Activated CD4-positive, alpha-beta T cell treated with anti-CD3 and anti-CD28 coated beads, Interleukin-2, amount 50 U/mL, for 24 hours (primary cell): ENCODE measurements around the gene RCC1.
"Not testable (repeated sequence)": the region's sequence is repeated elsewhere in the genome, so short reads cannot be mapped to it uniquely, and the experiment has no call there.

ENCODE experiments used
- DNase-seq, 2 donors: peaks; one replicate each; pipeline ENCODE4 v3.0.0-alpha.2; 2020; ENCODE audit warnings: low read depth in 1 of 2, low spot score in 1 of 2

The RCC1 gene, protein sequence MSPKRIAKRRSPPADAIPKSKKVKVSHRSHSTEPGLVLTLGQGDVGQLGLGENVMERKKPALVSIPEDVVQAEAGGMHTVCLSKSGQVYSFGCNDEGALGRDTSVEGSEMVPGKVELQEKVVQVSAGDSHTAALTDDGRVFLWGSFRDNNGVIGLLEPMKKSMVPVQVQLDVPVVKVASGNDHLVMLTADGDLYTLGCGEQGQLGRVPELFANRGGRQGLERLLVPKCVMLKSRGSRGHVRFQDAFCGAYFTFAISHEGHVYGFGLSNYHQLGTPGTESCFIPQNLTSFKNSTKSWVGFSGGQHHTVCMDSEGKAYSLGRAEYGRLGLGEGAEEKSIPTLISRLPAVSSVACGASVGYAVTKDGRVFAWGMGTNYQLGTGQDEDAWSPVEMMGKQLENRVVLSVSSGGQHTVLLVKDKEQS

DNA sequence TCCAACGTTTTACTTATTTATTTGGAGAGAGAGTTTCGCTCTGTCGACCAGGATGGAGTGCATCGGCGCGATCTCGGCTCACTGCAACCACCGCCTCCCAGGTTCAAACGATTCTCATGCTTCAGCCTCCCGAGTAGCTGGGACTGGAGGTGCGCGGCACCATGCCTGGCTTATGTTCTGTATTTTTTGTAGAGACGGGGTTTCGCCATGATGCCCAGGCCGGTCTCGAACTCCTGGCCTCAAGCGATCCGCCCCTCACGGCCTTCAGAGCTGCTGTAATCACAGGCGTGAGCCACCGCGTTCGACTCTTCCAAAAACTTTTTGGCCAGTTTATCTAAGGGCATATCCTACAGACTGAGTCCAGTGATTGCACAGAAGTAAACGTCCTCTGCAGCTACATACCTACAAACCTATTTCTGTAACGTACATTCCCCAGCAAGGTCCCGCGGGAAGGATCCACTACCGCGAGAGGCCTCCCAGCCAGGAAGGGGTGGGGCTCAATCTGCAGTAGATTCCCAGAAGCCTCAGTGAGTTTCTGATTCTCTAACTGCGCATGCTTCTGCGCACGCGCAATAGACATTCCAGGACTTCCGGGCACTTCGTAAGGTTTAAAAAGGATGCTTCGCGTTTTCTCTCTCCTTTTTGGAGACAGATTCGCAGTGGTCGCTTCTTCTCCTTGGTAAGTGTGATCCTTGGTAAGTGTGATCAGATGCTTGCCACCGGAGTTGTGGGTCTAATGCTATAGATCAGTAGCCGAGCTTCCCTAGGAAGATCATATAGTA lies at the start of gene RCC1:
RCC1 (plus strand) TSS at position 638 of the 782 bp plus-strand sequence. CDS start 23,824 bp downstream, outside the sequence.
- peak; percentile 80 to 96 for DNase-seq

- DNase-seq = peak in 1 of 2 donors; percentile 9
Measured at GRCh38 chr1:28456078-28456477, 49.8 kb upstream of the RCC1 start.

GRCh38 chr1:28457678-28458077 lies 48.2 kb upstream of the RCC1 start:
- DNase-seq = no peak

GRCh38 chr1:28458237-28459228 lies 47.3 kb upstream of the RCC1 start:
- no peak for DNase-seq

DNA sequence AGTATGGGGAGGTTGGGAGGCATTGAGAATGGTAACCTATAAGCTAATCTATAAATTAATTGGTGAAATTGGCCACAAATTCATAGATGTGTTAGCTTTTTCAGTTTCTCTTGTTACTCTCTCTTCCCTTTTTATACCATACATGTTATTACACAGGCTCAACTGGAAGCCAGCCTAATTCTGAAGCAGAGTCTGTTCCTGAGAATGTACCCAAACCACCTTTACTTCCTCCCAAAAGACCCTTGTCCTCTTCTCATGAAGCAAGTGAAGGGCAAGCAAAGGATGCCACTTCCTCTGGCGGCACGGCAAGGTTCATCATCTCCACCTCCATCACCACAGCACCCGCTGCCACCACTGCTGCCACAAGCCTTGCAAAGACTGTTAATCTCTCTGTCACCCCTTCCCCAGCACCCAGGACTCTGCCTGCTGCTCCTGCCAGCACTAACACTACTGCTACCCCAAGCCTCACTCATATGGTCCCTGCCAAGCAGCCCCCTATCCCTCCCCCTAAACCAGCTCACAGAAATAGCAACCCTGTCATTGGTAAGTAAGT lies 39.5 kb upstream of the RCC1 start:
- DNase-seq = no peak

DNA sequence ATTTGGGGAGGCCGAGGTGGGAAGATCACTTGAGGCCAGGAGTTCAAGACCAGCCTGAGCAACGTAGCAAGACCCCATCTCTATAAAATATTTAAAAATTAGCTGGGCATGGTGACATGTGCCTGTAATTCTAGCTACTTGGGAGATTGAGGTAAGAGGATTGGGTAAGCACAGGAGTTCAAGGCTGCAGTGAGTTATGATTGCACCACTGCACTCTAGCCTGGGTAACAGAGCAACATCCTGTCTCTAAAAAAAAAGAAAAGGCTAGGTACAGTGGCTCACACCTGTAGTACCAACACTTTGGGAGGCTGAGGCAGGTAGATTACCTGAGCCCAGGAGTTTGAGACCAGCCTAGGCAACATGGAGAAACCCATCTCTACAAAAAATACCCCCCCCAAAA lies 35.7 kb upstream of the RCC1 start:
- DNase-seq = no peak

GRCh38 chr1:28479497-28479896 lies 26.3 kb upstream of the RCC1 start:
- not testable (repeated sequence) for DNase-seq

GRCh38 chr1:28480308-28480707 lies 25.5 kb upstream of the RCC1 start:
- no peak for DNase-seq

- DNase-seq = no peak
Measured at GRCh38 chr1:28482138-28482537, 23.7 kb upstream of the RCC1 start.

DNA sequence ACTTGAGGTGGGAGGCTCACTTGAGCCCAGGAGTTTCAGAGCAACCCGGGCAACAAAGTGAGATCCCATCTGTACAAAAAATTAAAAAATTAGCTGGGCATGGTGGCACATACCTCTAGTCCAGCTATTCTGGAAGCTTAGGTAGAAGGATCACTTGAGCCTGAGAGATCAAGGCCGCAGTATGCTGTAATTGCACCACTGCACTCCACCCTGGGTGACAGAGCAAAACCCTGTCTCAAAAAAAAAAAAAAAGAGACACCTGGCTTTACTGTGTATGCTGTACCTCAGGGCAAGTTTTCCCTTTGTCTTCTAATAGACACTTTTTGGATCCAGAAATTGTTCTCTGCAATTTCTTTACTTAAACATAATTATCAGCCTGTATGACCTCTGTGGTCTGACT lies 23.1 kb upstream of the RCC1 start:
- DNase-seq = no peak

DNA sequence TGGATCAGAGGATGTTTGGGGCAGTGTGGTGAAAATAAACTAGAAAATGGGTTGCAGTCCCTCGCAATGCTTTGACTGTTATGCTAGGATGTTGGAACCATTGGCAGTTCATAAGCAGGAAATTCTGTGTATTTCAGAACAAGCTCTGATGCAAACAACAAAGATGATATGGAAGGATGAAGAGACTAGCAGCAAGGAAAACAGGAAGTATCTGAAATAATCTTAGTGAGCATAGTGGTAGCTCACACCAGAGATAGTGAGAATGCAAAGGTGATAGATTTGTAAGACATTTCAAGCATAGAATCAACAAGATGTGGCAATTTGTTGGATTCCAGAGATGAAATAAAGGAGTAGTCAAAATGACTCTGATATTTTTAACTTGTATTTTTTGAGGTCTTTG lies 11.1 kb upstream of the RCC1 start:
- no peak for DNase-seq

DNA sequence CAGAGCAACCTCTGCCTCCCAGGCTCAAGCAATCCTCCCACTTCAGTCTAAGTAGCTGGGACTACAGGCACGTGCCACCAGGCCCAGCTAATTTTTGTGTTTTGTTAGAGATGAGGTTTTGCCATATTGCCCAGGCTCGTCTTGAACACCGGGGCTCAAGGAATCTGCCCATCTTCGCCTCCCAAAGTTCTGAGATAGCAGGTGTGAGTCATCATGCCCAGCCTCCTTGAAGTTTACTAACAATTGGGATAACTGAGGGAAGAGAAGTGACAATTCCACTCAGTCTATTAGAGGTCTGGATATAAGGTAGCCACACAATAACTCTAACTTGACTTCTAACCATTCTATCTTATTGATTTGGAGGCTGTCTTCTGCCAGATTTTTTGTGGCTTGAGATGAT lies 6.3 kb upstream of the RCC1 start:
- DNase-seq = no peak

GRCh38 chr1:28501925-28502324 lies 3.9 kb upstream of the RCC1 start:
- DNase-seq = no peak

DNA sequence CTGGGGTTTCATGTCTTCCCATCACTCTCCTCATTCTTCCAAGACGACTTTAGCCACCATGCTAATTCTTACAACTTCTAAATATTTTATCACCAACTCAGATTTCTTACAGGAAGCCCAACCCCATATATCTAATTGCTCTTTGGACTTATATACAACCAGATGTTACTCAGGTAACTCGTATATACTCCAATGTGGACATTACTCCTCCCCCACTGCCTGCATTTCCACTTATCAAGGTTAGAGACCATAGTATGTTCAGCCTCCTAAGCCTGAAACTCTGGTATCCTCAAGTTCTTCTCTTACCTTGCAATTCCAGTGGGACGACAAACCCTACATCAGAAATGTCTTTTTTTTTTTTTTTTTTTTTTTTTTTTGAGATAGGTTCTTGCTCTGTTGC lies 2.7 kb upstream of the RCC1 start:
- DNase-seq = no peak

DNA sequence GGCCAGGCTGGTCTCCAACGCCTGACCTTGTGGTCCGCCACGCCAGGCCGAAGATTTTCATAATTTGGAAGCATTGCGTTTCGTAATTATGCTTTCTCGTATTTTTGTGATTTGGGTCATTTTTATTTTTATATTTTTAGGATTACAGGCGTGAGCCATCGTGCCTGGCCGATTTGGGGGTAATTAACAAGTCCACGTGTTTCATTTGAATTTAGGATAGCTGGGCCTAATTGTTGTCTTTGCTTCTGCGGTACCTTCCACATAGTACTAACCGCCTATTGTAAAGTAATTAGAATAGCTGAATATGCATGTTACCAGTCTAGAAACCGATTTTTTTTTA lies 1.0 kb downstream of the RCC1 start:
- DNase-seq = no peak

DNA sequence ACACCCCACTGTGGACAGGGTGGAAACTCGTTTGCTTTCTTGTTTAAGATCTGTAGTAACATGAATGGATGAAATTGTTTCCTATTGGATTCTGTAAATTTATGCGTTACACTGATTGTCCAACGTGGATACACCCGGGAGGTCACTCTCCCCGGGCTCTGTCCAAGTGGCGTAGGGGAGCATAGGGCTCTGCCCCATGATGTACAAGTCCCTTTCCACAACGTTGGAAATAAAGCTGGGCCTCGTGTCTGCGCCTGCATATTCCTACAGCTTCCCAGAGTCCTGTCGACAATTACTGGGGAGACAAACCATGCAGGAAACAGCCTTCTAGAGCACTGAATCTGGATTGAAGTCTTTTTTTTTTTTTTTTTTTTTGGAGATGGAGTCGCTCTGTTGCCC lies 1.4 kb downstream of the RCC1 start:
- peak; percentile 34 to 40 for DNase-seq

- DNase-seq = peak; percentile 23 to 35
Measured at GRCh38 chr1:28507646-28508434, 2.0 kb downstream of the RCC1 start.

DNA sequence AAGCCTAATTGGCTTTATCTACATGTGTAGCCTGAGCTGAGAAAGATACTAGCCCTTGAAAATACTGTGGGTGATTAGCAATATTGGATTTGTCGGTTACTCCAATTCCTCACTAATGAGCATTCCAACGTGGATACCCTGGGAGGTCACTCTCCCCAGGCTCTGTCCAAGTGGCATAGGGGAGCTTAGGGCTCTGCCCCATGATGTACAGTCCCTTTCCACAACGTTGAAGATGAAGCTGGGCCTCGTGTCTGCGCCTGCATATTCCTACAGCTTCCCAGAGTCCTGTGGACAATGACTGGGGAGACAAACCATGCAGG lies 2.6 kb downstream of the RCC1 start:
- peak; percentile 17 to 33 for DNase-seq

GRCh38 chr1:28509705-28510272 lies 3.9 kb downstream of the RCC1 start:
- DNase-seq = peak; percentile 51
